Middle frontal gyrus (tissue), 1 donor: ENCODE results near the gene BRIP1.
"Not testable (repeated sequence)": the region's sequence is repeated elsewhere in the genome, so short reads cannot be mapped to it uniquely, and the experiment has no call there.

Source experiments
- DNase-seq: peaks from one replicate; pipeline ENCODE4 v3.0.0-alpha.2; 2015; ENCODE audit warnings: low spot score; ENCODE audit errors: extremely low spot score

Gene BRIP1

DNA sequence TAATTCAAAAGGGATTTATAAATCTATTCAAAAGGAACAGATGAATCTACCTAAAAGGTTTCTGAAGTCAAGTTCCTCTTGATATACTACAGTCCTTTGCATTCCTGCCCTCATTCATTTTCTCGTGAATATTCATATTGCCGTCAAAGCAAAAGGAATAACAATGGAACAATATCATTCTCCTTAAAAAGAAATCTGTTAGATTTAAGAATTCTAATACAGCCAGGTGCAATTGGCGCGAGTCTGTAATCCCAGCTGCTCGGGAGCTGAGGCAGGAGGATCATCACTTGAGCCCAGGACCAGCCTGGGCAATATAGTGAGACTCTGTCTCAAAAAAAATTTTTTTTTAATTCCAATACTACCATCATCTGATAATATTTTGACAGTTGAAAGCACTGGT, 130.3 kb downstream of the BRIP1 start:
- DNase-seq: no peak

DNA sequence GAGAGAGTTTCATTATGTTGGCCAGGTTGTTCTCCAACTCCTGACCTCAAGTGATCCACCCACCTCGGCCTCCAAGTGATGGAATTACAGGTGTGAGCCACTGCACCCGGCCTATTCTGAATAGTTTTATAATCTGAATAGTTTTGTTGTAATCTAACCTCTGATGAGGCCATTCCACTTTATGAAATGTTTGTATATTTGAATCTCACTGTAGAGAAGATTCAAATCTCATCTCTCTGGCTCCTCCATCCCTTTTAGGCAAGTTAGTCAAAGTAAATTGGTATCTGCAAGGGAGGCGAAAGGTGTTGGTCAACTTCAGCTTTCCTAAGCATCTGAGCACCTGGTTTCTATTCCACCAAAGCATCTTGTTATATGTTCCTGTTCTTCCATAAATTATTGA, 131.2 kb downstream of the BRIP1 start:
- no peak for DNase-seq

DNA sequence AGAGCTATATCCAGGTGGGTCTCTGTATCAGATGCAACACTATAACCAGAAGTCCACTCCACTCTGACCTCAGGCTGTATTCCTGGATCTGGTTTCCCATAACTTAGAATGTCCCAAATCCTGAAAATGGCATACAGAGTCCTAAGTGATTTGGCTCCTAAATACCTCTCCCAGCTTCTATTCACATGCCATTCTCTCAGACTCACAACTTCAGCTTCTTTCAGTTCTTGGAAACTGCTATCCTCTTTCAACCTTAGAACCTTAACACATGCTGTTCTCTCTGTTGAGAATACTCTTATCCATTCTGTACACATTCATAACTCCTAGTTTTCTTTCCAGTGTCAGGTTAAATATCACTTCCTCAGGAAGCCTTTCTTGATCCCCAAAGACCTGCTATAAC, 132.0 kb downstream of the BRIP1 start:
- DNase-seq: no peak

DNA sequence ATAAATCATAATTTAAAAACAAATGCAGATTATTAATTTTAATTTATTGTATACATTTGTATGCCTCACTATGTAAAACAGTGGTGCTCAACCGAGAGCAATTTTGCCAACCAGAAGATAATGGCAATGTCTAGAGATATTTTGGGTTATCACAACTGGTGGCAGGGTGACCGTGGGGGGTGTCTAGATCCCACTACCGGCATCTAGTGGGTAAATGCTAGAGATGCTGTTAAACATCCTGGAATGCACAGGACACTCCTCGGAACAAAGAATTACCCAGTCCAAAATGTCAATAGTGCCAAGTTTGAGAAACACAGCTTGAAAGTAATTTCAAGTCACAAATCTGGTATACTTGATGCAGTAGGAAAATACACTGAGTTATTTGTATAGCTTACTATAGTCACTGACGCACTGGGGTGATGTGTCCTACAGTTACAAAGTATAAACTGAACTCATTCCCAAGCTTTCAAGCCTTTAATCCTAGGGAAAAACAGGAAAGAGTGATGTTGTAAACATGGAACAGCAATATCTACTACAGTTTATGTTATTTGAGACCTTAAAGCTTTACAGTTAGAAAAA, 133.5 kb downstream of the BRIP1 start:
- no peak for DNase-seq

DNA sequence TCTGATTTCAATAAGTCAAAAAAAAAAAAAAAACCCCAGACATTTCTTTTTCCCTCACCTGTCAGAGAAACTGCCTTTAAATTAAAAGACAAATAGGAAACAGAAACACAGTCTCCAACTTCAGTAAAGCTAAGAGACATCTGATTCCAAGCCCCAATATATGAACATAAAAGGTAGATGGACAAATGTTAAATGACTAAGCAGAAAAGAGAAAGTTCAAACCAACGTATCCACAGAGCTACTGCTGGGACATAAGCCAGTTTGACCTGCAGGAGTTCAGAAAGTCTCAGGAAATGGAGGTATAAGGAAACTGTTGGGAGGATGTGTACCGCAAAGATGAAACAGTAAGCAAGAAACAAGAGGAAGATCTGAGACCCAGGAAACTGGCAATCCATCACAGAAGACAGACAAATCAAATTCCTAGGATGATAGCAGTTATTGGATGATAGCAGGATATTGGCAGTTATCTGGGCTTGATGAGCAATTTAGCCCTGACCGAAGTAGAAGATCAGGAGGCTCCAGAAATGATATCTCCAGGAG, 135.0 kb downstream of the BRIP1 start:
- DNase-seq: no peak

DNA sequence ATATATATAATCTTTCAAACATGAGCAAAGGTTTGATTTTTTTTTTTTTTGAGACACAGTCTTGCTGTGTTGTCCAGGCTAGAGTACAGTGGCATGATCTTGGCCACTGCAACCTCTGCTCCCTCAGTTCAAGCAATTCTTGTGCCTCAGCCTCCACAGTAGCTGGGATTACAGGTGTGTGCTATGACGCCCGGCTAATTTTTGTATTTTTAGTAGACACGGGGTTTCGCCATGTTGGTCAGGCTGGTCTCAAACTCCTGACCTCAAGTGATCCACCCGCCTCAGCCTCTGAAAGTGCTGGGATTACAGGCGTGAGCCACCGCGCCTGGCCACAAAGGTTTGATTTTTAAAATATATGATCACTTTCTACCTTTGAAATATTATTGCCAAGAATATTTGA, 135.5 kb downstream of the BRIP1 start:
- not testable (repeated sequence) for DNase-seq

DNA sequence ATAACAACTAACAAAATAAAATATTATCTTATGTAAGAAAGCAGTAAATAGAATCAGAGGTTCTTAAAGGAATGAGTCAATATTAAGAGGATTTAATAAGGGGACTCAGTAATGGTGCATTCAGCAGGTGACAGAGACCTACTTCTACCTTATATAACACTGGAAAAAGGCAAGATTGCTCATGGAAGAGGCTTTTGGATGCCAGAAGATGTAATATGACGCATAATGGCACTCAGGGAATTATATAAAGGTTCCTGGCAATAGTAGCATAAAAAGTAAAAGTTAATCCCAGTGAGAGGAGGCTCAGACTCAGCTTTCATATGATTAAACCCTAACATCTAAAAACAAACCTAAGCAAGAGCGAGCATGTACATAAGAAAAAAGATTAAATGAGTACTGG, 136.4 kb downstream of the BRIP1 start:
- no peak for DNase-seq

DNA sequence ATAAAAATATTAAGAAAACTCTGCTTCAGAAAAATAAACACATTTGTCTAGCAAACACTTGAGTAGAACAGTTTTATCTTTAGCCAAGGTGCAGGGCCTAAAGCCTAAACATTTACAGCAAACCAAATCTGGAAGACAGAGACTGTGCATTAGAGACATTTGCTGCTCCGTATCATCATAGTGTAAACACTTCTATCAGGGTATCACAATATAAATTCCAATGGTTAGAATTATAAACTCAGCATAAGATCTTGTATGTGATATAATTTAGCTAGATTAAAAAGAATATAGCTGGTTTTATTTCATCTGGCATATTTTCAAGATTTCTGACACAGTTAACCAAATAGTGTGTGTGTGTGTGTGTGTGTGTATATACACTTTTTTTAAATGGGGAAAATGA, 138.6 kb downstream of the BRIP1 start:
- DNase-seq: no peak

DNA sequence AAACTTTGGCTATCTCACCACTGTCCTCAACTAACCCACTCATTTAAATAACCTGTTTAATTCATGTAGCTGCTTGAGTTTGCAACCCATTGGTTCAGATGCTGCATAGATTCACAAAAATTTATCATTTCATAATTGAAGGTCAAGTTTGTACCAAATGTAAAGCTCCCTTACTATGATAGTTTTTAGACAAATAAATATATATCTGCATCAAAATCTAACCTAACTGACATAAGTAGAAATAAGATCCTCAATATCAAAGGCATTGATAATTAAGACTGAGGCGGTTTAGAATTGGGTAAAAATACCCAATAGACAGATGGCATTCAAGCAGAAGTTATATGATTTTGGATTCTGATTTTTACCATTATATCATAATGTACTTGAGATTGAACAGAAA, 139.4 kb downstream of the BRIP1 start:
- DNase-seq: no peak

DNA sequence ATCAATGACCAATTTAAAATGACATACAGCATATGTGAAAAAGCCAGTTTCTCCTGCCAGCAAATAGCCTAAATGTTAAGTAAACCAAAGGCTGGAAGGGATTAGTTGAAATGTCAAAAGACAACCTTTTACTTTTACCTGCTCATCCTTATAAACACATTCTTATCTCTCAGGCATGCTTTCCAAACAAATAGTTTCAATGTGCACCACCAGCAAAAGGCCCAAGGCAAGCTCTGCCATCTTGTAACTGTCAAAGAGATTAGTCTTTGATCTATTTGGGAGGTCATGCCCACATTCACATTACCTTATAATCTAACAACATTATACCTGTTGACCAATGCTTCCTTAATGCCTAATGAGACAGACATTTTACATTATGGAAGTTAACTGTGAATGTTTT, 140.1 kb downstream of the BRIP1 start:
- no peak for DNase-seq

DNA sequence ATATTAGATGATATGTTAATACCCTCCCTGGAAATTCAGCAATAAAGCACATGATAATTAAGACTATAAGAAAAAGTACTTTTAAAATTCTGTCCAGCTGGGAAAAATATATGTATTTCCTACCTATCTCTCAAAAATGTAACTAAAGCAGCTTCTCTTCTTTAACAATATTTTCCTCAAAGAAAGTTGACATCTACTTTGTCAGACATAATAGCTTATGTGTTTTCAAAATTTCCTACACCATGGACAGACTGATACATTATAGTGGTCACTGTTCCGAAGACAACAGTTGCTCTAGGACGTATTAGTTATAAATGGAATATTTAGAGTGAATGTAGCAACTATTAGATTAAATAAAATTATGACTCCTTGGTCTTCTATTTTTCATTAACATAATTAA, 140.9 kb downstream of the BRIP1 start:
- DNase-seq: no peak

DNA sequence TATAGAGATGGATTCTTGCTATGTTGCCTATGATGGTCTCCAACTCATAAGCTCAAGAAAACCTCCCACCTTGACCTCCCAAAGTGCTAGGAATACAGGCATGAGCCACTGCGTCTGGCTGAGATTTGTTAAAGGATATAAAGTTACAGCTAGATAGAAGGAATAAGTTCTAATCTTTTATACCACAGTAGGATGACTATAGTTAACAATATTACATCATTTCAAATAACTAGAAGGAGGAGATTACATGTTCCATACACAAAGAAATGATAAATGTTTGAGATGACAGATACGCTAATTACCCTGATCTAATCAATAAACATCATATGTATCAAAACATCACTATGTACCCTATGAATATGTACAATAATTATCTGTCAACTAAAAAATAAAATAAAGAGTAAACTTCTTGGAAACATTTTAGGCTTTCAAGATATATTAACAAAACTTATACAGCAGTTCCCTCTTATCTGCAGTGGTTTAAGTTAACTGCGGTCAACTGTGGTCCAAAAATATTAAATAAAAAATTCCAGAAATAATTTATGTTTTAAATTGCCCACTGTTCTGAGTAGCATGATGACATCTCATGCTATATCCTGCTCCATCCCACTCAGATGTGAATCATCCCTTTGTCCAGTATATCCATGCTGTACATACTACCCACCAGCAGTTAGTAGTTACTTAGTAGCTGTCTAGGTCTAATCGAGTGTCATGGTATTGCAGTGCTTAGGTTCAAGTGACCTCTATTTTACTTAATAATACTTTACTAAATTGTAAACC, 143.1 kb downstream of the BRIP1 start:
- DNase-seq: no peak

DNA sequence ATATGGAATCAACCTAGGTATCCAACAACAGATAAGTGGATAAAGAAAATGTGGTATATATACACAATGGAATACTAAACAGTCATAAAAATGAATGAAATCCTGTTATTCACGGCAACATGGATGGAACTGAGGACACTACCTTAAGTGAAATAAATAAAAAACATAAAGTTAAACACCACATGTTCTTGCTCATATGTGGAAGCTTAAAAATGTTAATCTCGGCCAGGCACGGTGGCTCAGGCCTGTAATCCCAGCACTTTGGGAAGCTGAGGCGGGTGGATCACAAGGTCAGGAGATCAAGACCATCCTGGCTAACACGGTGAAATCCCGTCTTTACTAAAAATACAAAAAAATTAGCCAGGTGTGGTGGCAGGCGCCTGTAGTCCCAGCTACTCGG, 144.1 kb downstream of the BRIP1 start:
- DNase-seq: not testable (repeated sequence)

DNA sequence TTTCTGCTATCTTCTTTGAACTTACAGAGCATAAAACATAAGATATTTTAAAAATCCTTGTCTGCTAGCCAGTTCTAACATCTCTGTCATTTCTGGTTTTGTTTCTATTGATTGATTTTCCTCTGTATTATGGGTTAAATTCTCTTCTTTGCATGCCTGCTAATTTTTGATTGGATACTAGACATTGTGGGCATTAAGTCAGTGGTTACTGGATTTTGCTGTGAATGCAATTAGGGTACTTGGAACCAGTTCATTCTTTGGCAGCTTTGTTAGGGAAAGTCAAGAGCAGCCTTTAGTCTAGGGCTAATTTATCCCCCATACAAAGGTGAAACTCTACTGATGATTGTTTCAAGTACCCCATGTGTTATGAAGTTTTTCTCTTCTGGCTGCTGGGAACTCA, 145.3 kb downstream of the BRIP1 start:
- no peak for DNase-seq

DNA sequence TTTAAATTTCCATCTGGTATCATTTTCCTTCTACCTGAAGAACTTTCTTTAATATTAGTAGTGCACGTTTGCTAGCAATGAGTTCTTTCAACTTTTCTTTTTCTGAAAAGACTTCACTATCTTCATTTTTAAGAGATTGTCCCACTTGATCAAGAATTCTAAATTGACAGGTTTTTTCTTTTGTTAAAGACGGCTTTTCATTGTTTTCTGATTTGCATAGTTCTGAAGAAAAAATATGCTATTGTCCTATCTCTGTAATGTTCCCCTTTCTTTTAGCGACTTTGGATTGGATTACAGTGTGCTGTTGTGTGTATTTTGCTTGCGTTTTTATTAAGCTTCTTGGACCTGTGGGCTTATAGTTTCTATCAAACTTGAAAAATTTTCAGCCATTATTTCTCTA, 146.0 kb downstream of the BRIP1 start:
- DNase-seq: no peak

DNA sequence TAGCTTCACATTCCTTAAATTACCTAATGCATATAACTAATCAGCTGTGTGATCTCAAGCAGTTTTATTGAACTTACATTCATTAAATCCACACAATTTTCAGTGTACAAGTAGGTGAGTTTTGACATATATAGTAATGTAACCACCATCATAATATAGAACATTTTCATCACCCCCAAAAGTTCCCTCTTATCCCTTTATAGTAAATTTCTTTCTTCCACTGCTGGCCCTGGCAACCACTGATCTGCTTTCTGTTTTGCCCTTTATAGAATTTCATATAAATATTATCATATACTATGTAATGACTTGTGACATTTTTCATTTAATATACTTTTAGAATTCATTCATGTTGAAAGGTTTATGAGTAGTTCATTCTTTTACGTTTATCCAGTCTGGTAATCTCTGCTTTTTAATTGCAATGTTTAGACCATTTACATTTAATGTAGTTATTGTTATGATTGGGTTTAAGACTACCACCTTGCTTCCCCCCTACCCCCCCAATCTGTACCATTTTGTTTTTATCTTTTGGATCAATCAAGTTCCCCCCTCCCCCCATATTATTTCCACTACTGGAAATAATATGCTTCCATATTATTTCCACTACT, 147.0 kb downstream of the BRIP1 start:
- no peak for DNase-seq

DNA sequence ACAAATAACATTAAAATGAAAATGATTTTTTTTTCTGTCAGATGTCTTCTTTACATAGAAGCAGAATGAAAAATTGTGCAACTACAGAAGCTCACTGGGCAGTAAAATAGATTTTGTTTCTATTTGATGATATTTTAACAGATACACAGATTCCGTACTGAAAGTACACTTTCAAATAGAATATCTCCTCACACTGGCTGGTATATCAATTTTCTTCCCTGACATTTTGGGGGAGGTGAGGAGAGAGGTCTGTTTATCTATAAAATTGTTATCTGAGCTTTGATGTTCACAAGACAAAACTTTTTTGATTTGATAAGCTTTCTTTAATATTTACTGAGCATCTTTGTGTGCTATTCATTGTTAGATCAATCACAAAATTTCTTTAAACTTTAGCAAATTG, 148.0 kb downstream of the BRIP1 start:
- no peak for DNase-seq

DNA sequence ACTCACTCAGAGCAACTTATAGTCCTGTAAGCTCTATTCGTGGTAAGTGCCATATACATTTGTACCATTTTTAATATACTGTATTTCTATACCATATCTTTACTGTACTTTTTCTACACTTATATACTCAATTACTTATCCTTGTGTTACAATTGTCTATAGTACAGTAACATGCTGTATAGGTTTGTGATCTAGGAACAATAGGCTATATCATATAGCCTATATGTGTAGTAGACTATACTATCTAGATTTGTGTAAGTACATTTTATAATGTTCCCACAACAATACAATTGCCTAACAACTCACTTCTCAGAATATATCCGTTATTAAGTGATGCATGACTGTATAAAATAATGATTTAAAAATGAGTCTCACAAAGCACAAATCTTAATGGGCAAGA, 149.0 kb downstream of the BRIP1 start:
- DNase-seq: no peak

DNA sequence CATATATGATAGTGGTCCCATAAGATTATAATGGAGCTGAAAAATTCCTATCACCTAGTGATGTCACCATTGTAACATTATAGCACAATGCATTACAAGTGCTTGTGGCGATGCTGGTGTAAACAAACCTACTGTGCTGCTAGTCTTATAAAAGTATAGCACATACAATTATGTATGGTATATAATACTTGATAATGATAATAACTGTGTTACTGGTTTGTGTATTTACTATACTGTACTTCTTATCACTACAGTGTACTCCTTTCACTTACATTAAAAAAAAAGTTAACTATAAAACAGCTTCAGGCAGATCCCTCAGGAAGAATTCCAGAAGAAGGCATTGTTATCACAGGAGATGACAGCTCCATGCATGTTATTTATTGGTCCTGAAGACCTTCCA, 150.3 kb downstream of the BRIP1 start:
- DNase-seq: no peak

DNA sequence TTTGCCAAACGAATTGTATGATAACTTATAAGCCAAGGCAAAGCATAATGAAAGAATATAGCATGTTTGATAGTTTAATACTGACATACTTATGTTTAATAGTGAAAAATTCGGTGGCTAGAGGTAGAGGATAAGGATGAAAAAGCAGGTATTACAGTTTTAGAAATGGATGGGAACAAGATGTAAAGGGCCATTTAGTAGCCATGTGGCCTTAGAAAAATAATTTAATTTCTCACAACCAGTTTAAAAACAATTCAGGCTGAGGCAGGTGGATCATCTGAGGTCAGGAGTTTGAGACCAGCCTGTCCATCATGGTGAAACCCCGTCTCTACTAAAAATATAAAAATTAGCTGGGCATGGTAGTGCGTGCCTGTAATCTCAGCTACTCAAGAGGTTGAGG, 152.8 kb downstream of the BRIP1 start:
- no peak for DNase-seq

DNA sequence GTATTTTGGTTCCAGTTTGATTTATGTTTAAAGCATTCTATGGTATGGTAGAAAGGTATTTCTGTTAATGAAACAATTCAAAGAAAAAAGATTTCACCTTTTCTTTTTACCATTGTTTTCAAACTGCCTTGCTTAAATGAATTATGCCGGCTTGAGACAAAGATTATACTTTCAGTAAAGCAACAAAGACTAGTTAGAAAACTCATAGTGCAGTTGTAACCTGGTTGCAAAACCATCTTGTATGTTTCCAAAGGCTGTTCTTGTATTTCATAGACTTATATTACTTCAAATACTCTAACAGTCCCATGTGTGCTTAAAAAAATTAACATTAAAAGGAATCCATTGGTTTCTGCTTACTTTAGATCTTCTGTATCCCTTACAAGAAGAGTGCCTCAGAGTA, 153.8 kb downstream of the BRIP1 start:
- no peak for DNase-seq

DNA sequence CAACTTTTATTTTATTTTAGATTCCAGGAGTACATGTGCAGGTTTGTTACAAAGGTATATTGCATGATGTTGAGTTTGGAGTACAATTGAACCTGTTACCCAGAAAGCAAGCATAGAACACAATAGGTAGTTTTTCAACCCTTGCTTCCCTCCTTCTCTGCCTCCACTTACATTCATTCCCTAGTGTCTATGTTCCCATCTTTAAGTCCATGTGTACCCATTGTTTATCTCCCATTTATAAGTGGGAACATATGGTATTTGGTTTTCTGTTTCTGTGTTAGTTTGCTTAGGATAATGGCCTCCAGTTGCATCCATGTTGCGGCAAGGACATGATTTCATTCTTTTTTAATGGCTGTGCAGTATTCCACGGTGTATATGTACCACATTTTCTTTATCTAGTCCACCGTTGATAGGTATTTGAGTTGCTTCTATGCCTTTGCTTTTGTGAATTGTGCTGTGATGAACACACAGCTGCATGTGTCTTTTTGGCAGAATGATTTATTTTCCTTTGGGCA, 158.3 kb downstream of the BRIP1 start:
- no peak for DNase-seq

DNA sequence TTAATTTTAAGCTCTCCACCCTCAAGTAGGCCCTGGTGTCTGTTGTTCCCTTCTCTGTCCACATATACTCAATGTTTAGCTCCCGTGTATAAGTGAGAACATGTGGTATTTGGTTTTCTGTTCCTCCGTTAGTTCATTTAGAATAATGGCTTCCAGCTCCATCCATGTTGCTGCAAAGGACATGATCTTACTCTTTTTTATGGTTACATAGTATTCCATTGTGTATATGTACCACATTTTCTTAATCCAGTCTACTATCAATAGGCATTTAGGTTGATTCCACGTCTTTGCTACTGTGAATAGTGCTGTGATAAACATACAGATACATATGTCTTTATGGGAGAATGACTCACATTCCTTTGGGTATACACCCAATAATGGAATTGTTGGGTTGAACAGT, 160.9 kb downstream of the BRIP1 start:
- DNase-seq: no peak
